Thyroid gland (tissue), 4 donors: ENCODE data around the gene TMCC3. TPM values are rescaled to one million over a fixed set of nuclear protein-coding genes. Genes with fewer than 3 reads are reported as not detected.

Experiments
- DNase-seq, 2 donors: peaks; one replicate each; pipeline ENCODE4 v3.0.0-alpha.2; 2019
- H3K27ac ChIP-seq, 3 donors: fragments of 200-600 bp; sonication (generic); 1 replicate in 2 of 3; 2 replicates in 1 of 3; pipeline ENCODE4 v1.5.1; 2016 to 2019; ENCODE audit warnings: mild to moderate bottlenecking in 1 of 3, moderate library complexity in 1 of 3
- H3K27me3 ChIP-seq: fragments of 200-600 bp; sonication (generic); one replicate; pipeline ENCODE4 v1.5.1; 2019
- H3K36me3 ChIP-seq, 2 donors: fragments of 200-600 bp; sonication (generic); one replicate each; pipeline ENCODE4 v1.5.1; 2016 to 2019
- H3K4me1 ChIP-seq, 2 donors: fragments of 200-600 bp; sonication (generic); one replicate each; pipeline ENCODE4 v1.5.1; 2017 to 2019
- H3K4me3 ChIP-seq, 3 donors: fragments of 200-600 bp; sonication (generic); replicated peaks in 1 of 3; 1 replicate in 2 of 3; 2 replicates in 1 of 3; pipeline ENCODE4 v1.5.1; 2016; ENCODE audit warnings: mild to moderate bottlenecking in 1 of 3
- H3K9me3 ChIP-seq: fragments of 200-600 bp; sonication (generic); one replicate; pipeline ENCODE4 v1.5.1; 2017
- POLR2A ChIP-seq, 2 donors: fragments of 450-650 bp; IDR thresholded peaks; one replicate each; pipeline ENCODE4 v1.6.1; 2017; ENCODE audit warnings: antibody characterized with exemption in 2 of 2, mild to moderate bottlenecking in 2 of 2, moderate library complexity in 1 of 2
- WGBS, 2 donors: methylation state at CpG; one replicate each; pipeline ENCODE4 v1.1.5; 2017; 5-methylcytosine and 5-hydroxymethylcytosine counted together
- intact Hi-C: fragments of 100-400 bp; cut with DNase I; formaldehyde crosslinking; loops from one replicate; pipeline ENCODE4 v1.15.1; 2023
- total RNA-seq, 4 donors: library from RNA; depleted of rRNA; stranded (reverse); fragments of >200 nt; gene quantifications; one replicate each; pipeline ENCODE4 v1.2.3, GENCODE V29; 2016
- TF ChIP-seq, protein P1 (sequence below), 6 experiments: fragments of 200-600 bp in 3 of 6; fragments of 450-650 bp in 3 of 6; sonication (generic) in 3 of 6; IDR thresholded peaks; one replicate each; pipeline ENCODE4 v1.5.1; 2016 to 2019; ENCODE audit warnings: antibody characterized with exemption in 6 of 6, mild to moderate bottlenecking in 2 of 6, inconsistent platforms in 1 of 6, moderate library complexity in 1 of 6

The TMCC3 gene
- total RNA-seq, 4 donors from 2014 or later, result 15.0 to 25.6 (median 19.3) TPM

DNA sequence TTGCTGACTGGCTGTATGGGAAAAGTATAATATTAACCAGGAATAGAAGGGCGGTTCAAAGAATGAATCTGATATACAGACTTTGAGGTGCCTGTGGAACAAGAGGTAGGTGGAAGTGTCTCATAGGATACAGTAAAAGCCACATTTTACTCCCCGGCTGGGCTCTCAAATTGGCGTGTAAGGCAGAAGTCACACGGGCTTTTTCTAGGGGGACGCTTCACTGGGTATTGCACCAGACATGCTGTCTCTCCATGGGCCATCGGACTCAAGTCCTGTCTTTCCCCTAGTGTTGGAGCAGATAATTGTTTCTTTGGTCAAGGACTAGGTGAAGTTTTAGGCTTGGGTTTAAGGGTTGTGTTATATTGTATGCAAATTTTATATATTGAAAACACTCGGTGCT lies 9.1 kb downstream of the TMCC3 start:
- Histone ChIP-seq H3K27ac (no peak overlapping the region), H3K9me3 (no peaks in the 10 kb centered on the region), H3K4me1 (peaks cover 6 to 18% of the 10 kb centered on the region in 2 donors), H3K36me3 (no peaks in the 10 kb centered on the region), H3K4me3 (no peak overlapping the region), H3K27me3 (no peaks in the 10 kb centered on the region)
- intact Hi-C loops, result no loop called here
- TF ChIP-seq, protein P1, sequence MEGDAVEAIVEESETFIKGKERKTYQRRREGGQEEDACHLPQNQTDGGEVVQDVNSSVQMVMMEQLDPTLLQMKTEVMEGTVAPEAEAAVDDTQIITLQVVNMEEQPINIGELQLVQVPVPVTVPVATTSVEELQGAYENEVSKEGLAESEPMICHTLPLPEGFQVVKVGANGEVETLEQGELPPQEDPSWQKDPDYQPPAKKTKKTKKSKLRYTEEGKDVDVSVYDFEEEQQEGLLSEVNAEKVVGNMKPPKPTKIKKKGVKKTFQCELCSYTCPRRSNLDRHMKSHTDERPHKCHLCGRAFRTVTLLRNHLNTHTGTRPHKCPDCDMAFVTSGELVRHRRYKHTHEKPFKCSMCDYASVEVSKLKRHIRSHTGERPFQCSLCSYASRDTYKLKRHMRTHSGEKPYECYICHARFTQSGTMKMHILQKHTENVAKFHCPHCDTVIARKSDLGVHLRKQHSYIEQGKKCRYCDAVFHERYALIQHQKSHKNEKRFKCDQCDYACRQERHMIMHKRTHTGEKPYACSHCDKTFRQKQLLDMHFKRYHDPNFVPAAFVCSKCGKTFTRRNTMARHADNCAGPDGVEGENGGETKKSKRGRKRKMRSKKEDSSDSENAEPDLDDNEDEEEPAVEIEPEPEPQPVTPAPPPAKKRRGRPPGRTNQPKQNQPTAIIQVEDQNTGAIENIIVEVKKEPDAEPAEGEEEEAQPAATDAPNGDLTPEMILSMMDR (IDR thresholded peaks at IDR 0.05), result no peak
- no peak for TF ChIP-seq POLR2A (IDR thresholded peaks at IDR 0.05)
- DNase-seq, result peak in 1 of 2 donors; percentile 40
- 77 to 78% methylated on average over 7 of the region's 7 CpGs for WGBS, 2 donors

DNA sequence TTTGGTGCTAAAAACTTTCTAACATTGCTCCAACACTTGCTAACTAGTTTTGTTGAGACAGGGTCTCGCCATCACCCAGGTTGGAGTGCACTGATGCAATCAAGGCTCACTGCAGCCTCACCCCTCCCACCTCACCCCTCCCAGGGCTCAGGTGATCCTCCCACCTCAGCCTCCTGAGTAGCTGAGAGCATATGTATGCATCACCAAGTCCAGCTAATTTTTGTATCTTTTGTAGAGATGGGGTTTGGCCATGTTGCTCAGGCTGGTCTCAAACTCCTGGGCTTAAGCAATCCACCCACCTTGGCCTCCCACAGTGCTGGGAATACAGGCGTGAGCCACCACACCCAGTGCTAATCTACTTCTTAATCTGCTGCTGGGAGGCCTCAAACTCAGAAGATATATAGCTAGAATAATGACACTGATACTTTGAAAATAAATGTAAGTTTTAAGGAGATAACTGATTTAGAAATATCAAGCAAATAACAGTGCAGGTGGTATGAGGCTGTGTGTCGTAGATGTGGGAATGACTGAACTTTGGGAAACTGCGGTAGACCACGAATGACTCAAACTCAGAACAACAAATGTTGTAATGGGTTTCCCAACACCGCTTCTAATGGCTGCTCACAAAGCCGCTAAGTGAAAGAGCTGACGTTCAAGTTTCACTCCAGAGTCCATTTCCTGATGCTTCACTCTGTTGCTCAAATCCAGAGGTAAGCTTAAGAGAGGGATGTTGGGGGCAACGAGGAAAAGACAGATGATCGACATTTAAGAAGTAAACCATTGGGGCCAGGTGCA lies 10.0 kb downstream of the TMCC3 start:
- peaks cover 6 to 17% of the 10 kb centered on the region in 2 donors for H3K4me1 ChIP-seq

DNA sequence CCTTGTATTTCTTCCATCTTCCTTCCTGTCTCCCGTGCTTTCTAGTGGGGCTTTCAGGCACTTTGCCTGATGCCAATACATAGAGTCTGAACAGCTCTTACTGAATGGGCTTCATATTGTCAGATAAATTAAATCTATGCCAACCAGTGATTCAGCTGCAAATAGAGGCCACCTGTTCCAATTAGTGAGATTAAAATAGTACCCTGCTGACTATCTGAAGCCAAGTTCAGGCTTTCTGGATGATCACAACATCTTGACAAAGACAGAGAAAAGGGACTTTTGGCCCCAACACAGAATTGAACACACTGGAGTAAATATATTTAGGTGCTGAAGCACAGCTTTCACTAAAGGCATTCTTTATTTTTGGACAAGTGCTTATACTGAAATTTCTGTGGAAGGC lies 11.8 kb downstream of the TMCC3 start:
- intact Hi-C loops, result no loop called here
- H3K4me1 ChIP-seq, result peaks cover 4 to 10% of the 10 kb centered on the region in 2 donors
- no peaks in the 10 kb centered on the region for H3K36me3 ChIP-seq
- no peak overlapping the region for H3K27ac ChIP-seq
- no peaks in the 10 kb centered on the region for H3K27me3 ChIP-seq
- no peak for TF ChIP-seq POLR2A (IDR thresholded peaks at IDR 0.05)
- TF ChIP-seq, protein P1 (IDR thresholded peaks at IDR 0.05), result no peak
- no peaks in the 10 kb centered on the region for H3K9me3 ChIP-seq
- DNase-seq, result no peak
- no peak overlapping the region for H3K4me3 ChIP-seq
- WGBS, 2 donors, result 79 to 89% methylated on average over 1 of the region's 1 CpG

More for the DNA sequence above, 10.0 kb downstream of the TMCC3 start:
- no peaks in the 10 kb centered on the region for H3K36me3 ChIP-seq
- no peak overlapping the region for H3K4me3 ChIP-seq
- intact Hi-C loops, result no loop called here
- no peaks in the 10 kb centered on the region for H3K9me3 ChIP-seq
- WGBS, 2 donors, result 89 to 94% methylated on average over 10 of the region's 10 CpGs
- DNase-seq, result no peak
- no peaks in the 10 kb centered on the region for H3K27me3 ChIP-seq
- TF ChIP-seq POLR2A (IDR thresholded peaks at IDR 0.05), result no peak
- TF ChIP-seq, protein P1 (IDR thresholded peaks at IDR 0.05), result no peak
- H3K27ac ChIP-seq, result no peak overlapping the region

DNA sequence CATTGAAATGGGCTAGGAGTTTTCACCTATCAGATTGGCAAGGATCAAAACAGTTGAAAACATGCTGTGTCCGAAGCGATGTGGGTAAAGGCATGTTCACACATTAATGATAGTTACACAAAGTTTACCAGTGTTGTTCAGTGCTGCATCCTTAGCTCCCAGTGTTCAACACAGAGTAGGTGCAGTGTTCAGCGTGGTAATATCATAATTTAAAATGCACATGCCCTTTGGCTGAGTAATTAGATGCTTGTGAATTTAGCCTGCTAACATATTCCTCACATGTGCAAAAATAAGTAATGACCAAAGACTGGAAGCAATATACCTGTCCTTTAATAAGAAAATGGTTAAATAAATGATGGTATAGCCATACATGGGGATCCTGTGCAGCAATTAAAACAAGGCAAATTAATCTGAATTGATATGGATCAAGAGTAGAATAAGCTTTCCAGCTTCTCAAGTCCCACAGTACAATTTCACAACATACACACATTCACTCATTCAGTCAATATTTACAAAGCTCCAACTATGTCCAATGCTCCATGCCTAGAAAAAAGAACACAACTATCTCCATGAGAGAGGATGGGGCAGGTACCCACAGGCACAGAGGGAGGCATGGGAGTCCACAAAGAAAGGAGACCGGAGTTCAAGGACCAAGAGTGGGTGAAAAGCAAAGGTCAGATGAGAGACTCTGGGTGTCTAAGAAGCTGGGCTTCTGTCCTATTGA lies 12.8 kb downstream of the TMCC3 start:
- WGBS, 2 donors, result 94 to 97% methylated on average over 4 of the region's 4 CpGs
- Histone ChIP-seq H3K4me1 (peaks cover 4 to 10% of the 10 kb centered on the region in 2 donors), H3K27ac (no peak overlapping the region), H3K9me3 (no peaks in the 10 kb centered on the region), H3K27me3 (no peaks in the 10 kb centered on the region), H3K36me3 (no peaks in the 10 kb centered on the region), H3K4me3 (no peak overlapping the region)
- no peak for DNase-seq
- intact Hi-C loops, result no loop called here
- TF ChIP-seq POLR2A (IDR thresholded peaks at IDR 0.05), result no peak
- TF ChIP-seq, protein P1 (IDR thresholded peaks at IDR 0.05), result no peak
